ENCODE measurements around the gene ZNF469. TPM values are rescaled to one million over a fixed set of nuclear protein-coding genes. Genes with fewer than 3 reads are reported as not detected.

Gene ZNF469
- total RNA-seq, 1 experiment from 2014 or later: 3.2 TPM

GRCh38 chr16:88431651-88432050 lies 48.9 kb downstream of the ZNF469 start:
- ChIA-PET POLR2A (no interaction called here), CTCF (interaction anchor here (0.9 kb wide), 1 partner anchor 108 kb away, joined by 4 read pairs; no protein-coding TSS in a partner anchor)
- TF ChIP-seq KAT7 (CRISPR knock-in tag; IDR thresholded peaks at IDR 0.05; ENCODE audit: borderline replicate concordance): no peak
- no peak for TF ChIP-seq NR2C2 (CRISPR knock-in tag; IDR thresholded peaks at IDR 0.05)
- no peak for TF ChIP-seq ZNF232 (CRISPR knock-in tag; IDR thresholded peaks at IDR 0.05)
- no peaks in the 10 kb centered on the region for H3K36me3 Mint-ChIP-seq
- no peak overlapping the region; the same call in 1 of the 2 replicates for H3K4me3 Mint-ChIP-seq
- no peaks in the 10 kb centered on the region for H3K9me3 Mint-ChIP-seq
- no peaks in the 10 kb centered on the region for H3K4me1 Mint-ChIP-seq
- ATAC-seq: no peak
- no peak overlapping the region for H3K27ac Mint-ChIP-seq
- DNase-seq (ENCODE audit: low spot score): no peak
- peaks cover 18% of the 10 kb centered on the region for H3K27me3 Mint-ChIP-seq (ENCODE audit: low read depth)

DNA sequence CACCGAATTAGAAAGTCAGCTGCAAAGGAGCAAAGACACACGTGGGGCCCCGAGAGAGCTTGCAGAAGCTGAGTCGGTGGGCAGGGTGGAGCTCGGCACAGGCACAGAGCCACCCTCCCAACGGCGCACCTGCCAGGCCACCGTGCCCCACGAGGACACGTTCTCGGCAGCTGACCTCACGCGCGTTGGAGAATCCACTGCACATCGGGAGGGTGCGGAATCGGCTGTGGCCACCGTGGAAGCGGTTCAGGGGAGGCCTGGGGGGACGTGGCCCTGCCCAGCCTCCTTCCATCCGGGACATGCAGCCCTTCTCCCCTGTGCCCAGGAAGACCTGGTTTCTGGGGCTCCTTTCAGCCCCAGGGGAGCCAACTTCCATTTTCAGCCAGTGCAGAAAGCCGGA lies 49.4 kb downstream of the ZNF469 start:
- ATAC-seq (no peak), DNase-seq (ENCODE audit: low spot score) (no peak)
- no peaks in the 10 kb centered on the region for H3K4me1 Mint-ChIP-seq
- H3K9me3 Mint-ChIP-seq: no peaks in the 10 kb centered on the region
- H3K27me3 Mint-ChIP-seq (ENCODE audit: low read depth): peaks cover 18% of the 10 kb centered on the region
- no peak overlapping the region for H3K27ac Mint-ChIP-seq
- no peak overlapping the region for H3K4me3 Mint-ChIP-seq
- ChIA-PET CTCF (interaction anchor here (0.9 kb wide), 1 partner anchor 108 kb away, joined by 4 read pairs; no protein-coding TSS in a partner anchor), POLR2A (no interaction called here)
- no peaks in the 10 kb centered on the region for H3K36me3 Mint-ChIP-seq
- TF ChIP-seq, protein P1, sequence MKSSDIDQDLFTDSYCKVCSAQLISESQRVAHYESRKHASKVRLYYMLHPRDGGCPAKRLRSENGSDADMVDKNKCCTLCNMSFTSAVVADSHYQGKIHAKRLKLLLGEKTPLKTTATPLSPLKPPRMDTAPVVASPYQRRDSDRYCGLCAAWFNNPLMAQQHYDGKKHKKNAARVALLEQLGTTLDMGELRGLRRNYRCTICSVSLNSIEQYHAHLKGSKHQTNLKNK (CRISPR knock-in tag; IDR thresholded peaks at IDR 0.05): no peak
- TF ChIP-seq SOX15 (CRISPR knock-in tag; IDR thresholded peaks at IDR 0.05) (no peak), ETV6 (CRISPR knock-in tag; IDR thresholded peaks at IDR 0.05) (no peak), JAZF1 (CRISPR knock-in tag; IDR thresholded peaks at IDR 0.05) (no peak), ZNF425 (CRISPR knock-in tag; conservative IDR thresholded peaks at IDR 0.05) (no peak), ZNF416 (CRISPR knock-in tag; IDR thresholded peaks at IDR 0.05) (no peak), CBFB (CRISPR knock-in tag; IDR thresholded peaks at IDR 0.05; ENCODE audit: low read depth) (no peak), NR3C1 (CRISPR knock-in tag; conservative IDR thresholded peaks at IDR 0.05; ENCODE audit: low read depth) (no peak), ERG (CRISPR knock-in tag; IDR thresholded peaks at IDR 0.05) (no peak), EMX1 (CRISPR knock-in tag; IDR thresholded peaks at IDR 0.05) (no peak), E2F4 (CRISPR knock-in tag; IDR thresholded peaks at IDR 0.05; ENCODE audit: borderline replicate concordance, low read depth) (no peak)
- TF ChIP-seq, protein P2, sequence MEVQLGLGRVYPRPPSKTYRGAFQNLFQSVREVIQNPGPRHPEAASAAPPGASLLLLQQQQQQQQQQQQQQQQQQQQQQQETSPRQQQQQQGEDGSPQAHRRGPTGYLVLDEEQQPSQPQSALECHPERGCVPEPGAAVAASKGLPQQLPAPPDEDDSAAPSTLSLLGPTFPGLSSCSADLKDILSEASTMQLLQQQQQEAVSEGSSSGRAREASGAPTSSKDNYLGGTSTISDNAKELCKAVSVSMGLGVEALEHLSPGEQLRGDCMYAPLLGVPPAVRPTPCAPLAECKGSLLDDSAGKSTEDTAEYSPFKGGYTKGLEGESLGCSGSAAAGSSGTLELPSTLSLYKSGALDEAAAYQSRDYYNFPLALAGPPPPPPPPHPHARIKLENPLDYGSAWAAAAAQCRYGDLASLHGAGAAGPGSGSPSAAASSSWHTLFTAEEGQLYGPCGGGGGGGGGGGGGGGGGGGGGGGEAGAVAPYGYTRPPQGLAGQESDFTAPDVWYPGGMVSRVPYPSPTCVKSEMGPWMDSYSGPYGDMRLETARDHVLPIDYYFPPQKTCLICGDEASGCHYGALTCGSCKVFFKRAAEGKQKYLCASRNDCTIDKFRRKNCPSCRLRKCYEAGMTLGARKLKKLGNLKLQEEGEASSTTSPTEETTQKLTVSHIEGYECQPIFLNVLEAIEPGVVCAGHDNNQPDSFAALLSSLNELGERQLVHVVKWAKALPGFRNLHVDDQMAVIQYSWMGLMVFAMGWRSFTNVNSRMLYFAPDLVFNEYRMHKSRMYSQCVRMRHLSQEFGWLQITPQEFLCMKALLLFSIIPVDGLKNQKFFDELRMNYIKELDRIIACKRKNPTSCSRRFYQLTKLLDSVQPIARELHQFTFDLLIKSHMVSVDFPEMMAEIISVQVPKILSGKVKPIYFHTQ (CRISPR knock-in tag; IDR thresholded peaks at IDR 0.05): no peak
- TF ChIP-seq, protein P3, sequence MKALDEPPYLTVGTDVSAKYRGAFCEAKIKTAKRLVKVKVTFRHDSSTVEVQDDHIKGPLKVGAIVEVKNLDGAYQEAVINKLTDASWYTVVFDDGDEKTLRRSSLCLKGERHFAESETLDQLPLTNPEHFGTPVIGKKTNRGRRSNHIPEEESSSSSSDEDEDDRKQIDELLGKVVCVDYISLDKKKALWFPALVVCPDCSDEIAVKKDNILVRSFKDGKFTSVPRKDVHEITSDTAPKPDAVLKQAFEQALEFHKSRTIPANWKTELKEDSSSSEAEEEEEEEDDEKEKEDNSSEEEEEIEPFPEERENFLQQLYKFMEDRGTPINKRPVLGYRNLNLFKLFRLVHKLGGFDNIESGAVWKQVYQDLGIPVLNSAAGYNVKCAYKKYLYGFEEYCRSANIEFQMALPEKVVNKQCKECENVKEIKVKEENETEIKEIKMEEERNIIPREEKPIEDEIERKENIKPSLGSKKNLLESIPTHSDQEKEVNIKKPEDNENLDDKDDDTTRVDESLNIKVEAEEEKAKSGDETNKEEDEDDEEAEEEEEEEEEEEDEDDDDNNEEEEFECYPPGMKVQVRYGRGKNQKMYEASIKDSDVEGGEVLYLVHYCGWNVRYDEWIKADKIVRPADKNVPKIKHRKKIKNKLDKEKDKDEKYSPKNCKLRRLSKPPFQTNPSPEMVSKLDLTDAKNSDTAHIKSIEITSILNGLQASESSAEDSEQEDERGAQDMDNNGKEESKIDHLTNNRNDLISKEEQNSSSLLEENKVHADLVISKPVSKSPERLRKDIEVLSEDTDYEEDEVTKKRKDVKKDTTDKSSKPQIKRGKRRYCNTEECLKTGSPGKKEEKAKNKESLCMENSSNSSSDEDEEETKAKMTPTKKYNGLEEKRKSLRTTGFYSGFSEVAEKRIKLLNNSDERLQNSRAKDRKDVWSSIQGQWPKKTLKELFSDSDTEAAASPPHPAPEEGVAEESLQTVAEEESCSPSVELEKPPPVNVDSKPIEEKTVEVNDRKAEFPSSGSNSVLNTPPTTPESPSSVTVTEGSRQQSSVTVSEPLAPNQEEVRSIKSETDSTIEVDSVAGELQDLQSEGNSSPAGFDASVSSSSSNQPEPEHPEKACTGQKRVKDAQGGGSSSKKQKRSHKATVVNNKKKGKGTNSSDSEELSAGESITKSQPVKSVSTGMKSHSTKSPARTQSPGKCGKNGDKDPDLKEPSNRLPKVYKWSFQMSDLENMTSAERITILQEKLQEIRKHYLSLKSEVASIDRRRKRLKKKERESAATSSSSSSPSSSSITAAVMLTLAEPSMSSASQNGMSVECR (CRISPR knock-in tag; IDR thresholded peaks at IDR 0.05; ENCODE audit: borderline replicate concordance): no peak
- TF ChIP-seq, protein P4, sequence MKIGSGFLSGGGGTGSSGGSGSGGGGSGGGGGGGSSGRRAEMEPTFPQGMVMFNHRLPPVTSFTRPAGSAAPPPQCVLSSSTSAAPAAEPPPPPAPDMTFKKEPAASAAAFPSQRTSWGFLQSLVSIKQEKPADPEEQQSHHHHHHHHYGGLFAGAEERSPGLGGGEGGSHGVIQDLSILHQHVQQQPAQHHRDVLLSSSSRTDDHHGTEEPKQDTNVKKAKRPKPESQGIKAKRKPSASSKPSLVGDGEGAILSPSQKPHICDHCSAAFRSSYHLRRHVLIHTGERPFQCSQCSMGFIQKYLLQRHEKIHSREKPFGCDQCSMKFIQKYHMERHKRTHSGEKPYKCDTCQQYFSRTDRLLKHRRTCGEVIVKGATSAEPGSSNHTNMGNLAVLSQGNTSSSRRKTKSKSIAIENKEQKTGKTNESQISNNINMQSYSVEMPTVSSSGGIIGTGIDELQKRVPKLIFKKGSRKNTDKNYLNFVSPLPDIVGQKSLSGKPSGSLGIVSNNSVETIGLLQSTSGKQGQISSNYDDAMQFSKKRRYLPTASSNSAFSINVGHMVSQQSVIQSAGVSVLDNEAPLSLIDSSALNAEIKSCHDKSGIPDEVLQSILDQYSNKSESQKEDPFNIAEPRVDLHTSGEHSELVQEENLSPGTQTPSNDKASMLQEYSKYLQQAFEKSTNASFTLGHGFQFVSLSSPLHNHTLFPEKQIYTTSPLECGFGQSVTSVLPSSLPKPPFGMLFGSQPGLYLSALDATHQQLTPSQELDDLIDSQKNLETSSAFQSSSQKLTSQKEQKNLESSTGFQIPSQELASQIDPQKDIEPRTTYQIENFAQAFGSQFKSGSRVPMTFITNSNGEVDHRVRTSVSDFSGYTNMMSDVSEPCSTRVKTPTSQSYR (CRISPR knock-in tag; IDR thresholded peaks at IDR 0.05): no peak
- TF ChIP-seq, protein P5, sequence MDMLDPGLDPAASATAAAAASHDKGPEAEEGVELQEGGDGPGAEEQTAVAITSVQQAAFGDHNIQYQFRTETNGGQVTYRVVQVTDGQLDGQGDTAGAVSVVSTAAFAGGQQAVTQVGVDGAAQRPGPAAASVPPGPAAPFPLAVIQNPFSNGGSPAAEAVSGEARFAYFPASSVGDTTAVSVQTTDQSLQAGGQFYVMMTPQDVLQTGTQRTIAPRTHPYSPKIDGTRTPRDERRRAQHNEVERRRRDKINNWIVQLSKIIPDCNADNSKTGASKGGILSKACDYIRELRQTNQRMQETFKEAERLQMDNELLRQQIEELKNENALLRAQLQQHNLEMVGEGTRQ (CRISPR knock-in tag; IDR thresholded peaks at IDR 0.05): no peak

Measured in WTC11 (cell line).